HCT116 (cell line): ENCODE results near the gene FAM83G.
"Not testable (repeated sequence)": the region's sequence is repeated elsewhere in the genome, so short reads cannot be mapped to it uniquely, and the experiment has no call there.

ENCODE experiments used
- CEBPB ChIP-seq: IDR thresholded peaks from 2 replicates; pipeline ENCODE4 v1.6.1; 2012; ENCODE audit warnings: low read depth
- CTCF ChIP-seq, 3 experiments: fragments of 200-600 bp in 1 of 3; sonication (generic) in 1 of 3; IDR thresholded peaks in 2 of 3; conservative IDR thresholded peaks in 1 of 3; 2 replicates each; pipeline ENCODE4 v1.5.1; 2012 to 2017; ENCODE audit warnings: low read depth in 2 of 3, low read length in 2 of 3, antibody characterized with exemption in 1 of 3, borderline replicate concordance in 1 of 3, control low read depth in 1 of 3, mild to moderate bottlenecking in 1 of 3, mixed read lengths in 1 of 3, mixed run types in 1 of 3, moderate library complexity in 1 of 3; ENCODE audit not compliant: insufficient read depth in 1 of 3
- EZH2 ChIP-seq: fragments of 200-600 bp; sonication (generic); IDR thresholded peaks from 2 replicates; pipeline ENCODE4 v1.6.1; 2017; ENCODE audit warnings: antibody characterized with exemption, mixed run types
- EZH2phosphoT487 ChIP-seq: fragments of 200-600 bp; IDR thresholded peaks from 2 replicates; pipeline ENCODE4 v1.6.1; 2018; ENCODE audit warnings: antibody characterized with exemption, borderline replicate concordance
- POLR2A ChIP-seq: IDR thresholded peaks from 2 replicates; pipeline ENCODE4 v1.7.0; 2011; ENCODE audit warnings: borderline replicate concordance; ENCODE audit not compliant: insufficient read depth, insufficient read length; ENCODE audit errors: extremely low read depth
- POLR2AphosphoS5 ChIP-seq: IDR thresholded peaks from 2 replicates; pipeline ENCODE4 v1.6.1; 2011; ENCODE audit warnings: mild to moderate bottlenecking, low read depth, low read length, moderate library complexity
- RAD21 ChIP-seq: IDR thresholded peaks from 2 replicates; pipeline ENCODE4 v1.6.1; 2012; ENCODE audit warnings: low read depth, mild to moderate bottlenecking
- TF ChIP-seq, protein P1 (sequence below): IDR thresholded peaks from 2 replicates; pipeline ENCODE4 v1.6.1; 2012; ENCODE audit warnings: low read depth

- not testable (repeated sequence) for TF ChIP-seq CTCF (IDR thresholded peaks at IDR 0.05 in 2 of 3, conservative IDR thresholded peaks at IDR 0.05 in 1 of 3; ENCODE audit: borderline replicate concordance in 1 of 3, insufficient read depth in 1 of 3, low read depth in 2 of 3, low read length in 2 of 3); CEBPB; RAD21; POLR2AphosphoS5; POLR2A; EZH2phosphoT487; EZH2
- TF ChIP-seq, protein P1, sequence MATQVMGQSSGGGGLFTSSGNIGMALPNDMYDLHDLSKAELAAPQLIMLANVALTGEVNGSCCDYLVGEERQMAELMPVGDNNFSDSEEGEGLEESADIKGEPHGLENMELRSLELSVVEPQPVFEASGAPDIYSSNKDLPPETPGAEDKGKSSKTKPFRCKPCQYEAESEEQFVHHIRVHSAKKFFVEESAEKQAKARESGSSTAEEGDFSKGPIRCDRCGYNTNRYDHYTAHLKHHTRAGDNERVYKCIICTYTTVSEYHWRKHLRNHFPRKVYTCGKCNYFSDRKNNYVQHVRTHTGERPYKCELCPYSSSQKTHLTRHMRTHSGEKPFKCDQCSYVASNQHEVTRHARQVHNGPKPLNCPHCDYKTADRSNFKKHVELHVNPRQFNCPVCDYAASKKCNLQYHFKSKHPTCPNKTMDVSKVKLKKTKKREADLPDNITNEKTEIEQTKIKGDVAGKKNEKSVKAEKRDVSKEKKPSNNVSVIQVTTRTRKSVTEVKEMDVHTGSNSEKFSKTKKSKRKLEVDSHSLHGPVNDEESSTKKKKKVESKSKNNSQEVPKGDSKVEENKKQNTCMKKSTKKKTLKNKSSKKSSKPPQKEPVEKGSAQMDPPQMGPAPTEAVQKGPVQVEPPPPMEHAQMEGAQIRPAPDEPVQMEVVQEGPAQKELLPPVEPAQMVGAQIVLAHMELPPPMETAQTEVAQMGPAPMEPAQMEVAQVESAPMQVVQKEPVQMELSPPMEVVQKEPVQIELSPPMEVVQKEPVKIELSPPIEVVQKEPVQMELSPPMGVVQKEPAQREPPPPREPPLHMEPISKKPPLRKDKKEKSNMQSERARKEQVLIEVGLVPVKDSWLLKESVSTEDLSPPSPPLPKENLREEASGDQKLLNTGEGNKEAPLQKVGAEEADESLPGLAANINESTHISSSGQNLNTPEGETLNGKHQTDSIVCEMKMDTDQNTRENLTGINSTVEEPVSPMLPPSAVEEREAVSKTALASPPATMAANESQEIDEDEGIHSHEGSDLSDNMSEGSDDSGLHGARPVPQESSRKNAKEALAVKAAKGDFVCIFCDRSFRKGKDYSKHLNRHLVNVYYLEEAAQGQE, result not testable (repeated sequence)
Measured at GRCh38 chr17:19038730-19039129, 34.2 kb upstream of the FAM83G start.
